ENCODE measurements around the gene COL6A2.
"Not testable (repeated sequence)": the region's sequence is repeated elsewhere in the genome, so short reads cannot be mapped to it uniquely, and the experiment has no call there.

The COL6A2 gene

GRCh38 chr21:46100426-46100825 lies 2.5 kb downstream of the COL6A2 start:
- H2AK5ac ChIP-seq (ENCODE audit: low read length, severe bottlenecking), result no peak overlapping the region
- H4K91ac ChIP-seq (ENCODE audit: low read length), result no peak overlapping the region

GRCh38 chr21:46100906-46101305 lies 3.0 kb downstream of the COL6A2 start:
- Histone ChIP-seq H3K9me3 (ENCODE audit: control insufficient read depth, low read length) (no peaks in the 10 kb centered on the region), H4K91ac (ENCODE audit: low read length) (no peak overlapping the region), H3K79me1 (replicated peaks; ENCODE audit: low read length, poor library complexity, severe bottlenecking) (peaks cover 3% of the 10 kb centered on the region), H2AFZ (ENCODE audit: low read depth, low read length) (no peak overlapping the region), H3K23ac (ENCODE audit: low read length in 2 of 2) (no peak overlapping the region), H3K14ac (ENCODE audit: low read length in 2 of 2) (no peak overlapping the region), H3K4me1 (ENCODE audit: control insufficient read depth, insufficient read depth, low read depth, low read length) (peaks cover 20% of the 10 kb centered on the region), H3K27me3 (ENCODE audit: control insufficient read depth in 1 of 2, insufficient read depth in 1 of 2, low read length in 2 of 2) (no peaks in the 10 kb centered on the region), H2BK5ac (ENCODE audit: low read depth, low read length, poor library complexity, severe bottlenecking) (no peak overlapping the region), H3K18ac (ENCODE audit: low read depth in 1 of 2, low read length in 2 of 2) (no peak overlapping the region), H2BK12ac (ENCODE audit: low read length in 2 of 2) (no peak overlapping the region), H3K4me3 (ENCODE audit: insufficient read depth in 1 of 2, low read depth in 1 of 2, low read length in 2 of 2) (peak overlapping the region in 1 of 2 experiments; percentile 80), H3K9ac (ENCODE audit: low read length) (peak overlapping the region; percentile 88), H2AK5ac (ENCODE audit: low read length, severe bottlenecking) (no peak overlapping the region), H3K4ac (ENCODE audit: low read depth in 1 of 2, low read length in 2 of 2) (no peak overlapping the region), H2BK120ac (ENCODE audit: low read depth, low read length) (no peak overlapping the region), H3K4me2 (ENCODE audit: low read length, poor library complexity, severe bottlenecking) (no peak overlapping the region), H2BK15ac (ENCODE audit: low read depth, poor library complexity, severe bottlenecking) (no peak overlapping the region), H3K27ac (ENCODE audit: low read length, poor library complexity, severe bottlenecking) (no peak overlapping the region), H3K36me3 (ENCODE audit: control insufficient read depth in 1 of 2, insufficient read depth in 2 of 2, low read depth in 1 of 2, low read length in 2 of 2) (peaks cover 9 to 62% of the 10 kb centered on the region in 2 experiments), H4K8ac (ENCODE audit: low read length) (no peak overlapping the region)
- DNase-seq, result no peak
- WGBS, result 89% methylated on average over 4 of the region's 4 CpGs

More at GRCh38 chr21:46100426-46100825, 2.5 kb downstream of the COL6A2 start:
- Histone ChIP-seq H3K4me3 (ENCODE audit: insufficient read depth in 1 of 2, low read depth in 1 of 2, low read length in 2 of 2) (peak overlapping the region in 1 of 2 experiments; percentile 80), H3K9ac (ENCODE audit: low read length) (peak overlapping the region; percentile 88), H3K4me2 (ENCODE audit: low read length, poor library complexity, severe bottlenecking) (no peak overlapping the region), H2BK120ac (ENCODE audit: low read depth, low read length) (no peak overlapping the region), H3K36me3 (ENCODE audit: control insufficient read depth in 1 of 2, insufficient read depth in 2 of 2, low read depth in 1 of 2, low read length in 2 of 2) (peaks cover 9 to 57% of the 10 kb centered on the region in 2 experiments), H4K8ac (ENCODE audit: low read length) (peak overlapping the region; percentile 4), H3K79me1 (replicated peaks; ENCODE audit: low read length, poor library complexity, severe bottlenecking) (peaks cover 3% of the 10 kb centered on the region), H2BK5ac (ENCODE audit: low read depth, low read length, poor library complexity, severe bottlenecking) (no peak overlapping the region), H3K27ac (ENCODE audit: low read length, poor library complexity, severe bottlenecking) (no peak overlapping the region), H2BK12ac (ENCODE audit: low read length in 2 of 2) (no peak overlapping the region), H3K14ac (ENCODE audit: low read length in 2 of 2) (no peak overlapping the region), H3K27me3 (ENCODE audit: control insufficient read depth in 1 of 2, insufficient read depth in 1 of 2, low read length in 2 of 2) (no peaks in the 10 kb centered on the region), H3K4ac (ENCODE audit: low read depth in 1 of 2, low read length in 2 of 2) (peak overlapping the region in 1 of 2 experiments; percentile 11), H3K9me3 (ENCODE audit: control insufficient read depth, low read length) (no peaks in the 10 kb centered on the region), H2AFZ (ENCODE audit: low read depth, low read length) (no peak overlapping the region), H3K18ac (ENCODE audit: low read depth in 1 of 2, low read length in 2 of 2) (no peak overlapping the region), H2BK15ac (ENCODE audit: low read depth, poor library complexity, severe bottlenecking) (no peak overlapping the region), H3K4me1 (ENCODE audit: control insufficient read depth, insufficient read depth, low read depth, low read length) (peaks cover 20% of the 10 kb centered on the region), H3K23ac (ENCODE audit: low read length in 2 of 2) (no peak overlapping the region)
- 55% methylated on average over 6 of the region's 7 CpGs for WGBS
- peak; percentile 76 for DNase-seq

GRCh38 chr21:46104104-46104503 lies 6.2 kb downstream of the COL6A2 start:
- Histone ChIP-seq H3K9me3 (ENCODE audit: control insufficient read depth, low read length) (no peaks in the 10 kb centered on the region), H3K4me3 (ENCODE audit: insufficient read depth in 1 of 2, low read depth in 1 of 2, low read length in 2 of 2) (peak overlapping the region in 1 of 2 experiments; percentile 80), H4K8ac (ENCODE audit: low read length) (no peak overlapping the region), H3K23ac (ENCODE audit: low read length in 2 of 2) (no peak overlapping the region), H3K27me3 (ENCODE audit: control insufficient read depth in 1 of 2, insufficient read depth in 1 of 2, low read length in 2 of 2) (no peaks in the 10 kb centered on the region), H3K27ac (ENCODE audit: low read length, poor library complexity, severe bottlenecking) (no peak overlapping the region), H4K91ac (ENCODE audit: low read length) (no peak overlapping the region), H3K18ac (ENCODE audit: low read depth in 1 of 2, low read length in 2 of 2) (no peak overlapping the region), H2BK120ac (ENCODE audit: low read depth, low read length) (no peak overlapping the region), H3K36me3 (ENCODE audit: control insufficient read depth in 1 of 2, insufficient read depth in 2 of 2, low read depth in 1 of 2, low read length in 2 of 2) (peaks cover 12 to 93% of the 10 kb centered on the region in 2 experiments), H3K14ac (ENCODE audit: low read length in 2 of 2) (no peak overlapping the region), H2BK15ac (ENCODE audit: low read depth, poor library complexity, severe bottlenecking) (no peak overlapping the region), H3K4me1 (ENCODE audit: control insufficient read depth, insufficient read depth, low read depth, low read length) (peaks cover 9% of the 10 kb centered on the region), H3K79me1 (replicated peaks; ENCODE audit: low read length, poor library complexity, severe bottlenecking) (peaks cover 5% of the 10 kb centered on the region), H3K9ac (ENCODE audit: low read length) (peak overlapping the region; percentile 88), H3K4ac (ENCODE audit: low read depth in 1 of 2, low read length in 2 of 2) (no peak overlapping the region), H2AFZ (ENCODE audit: low read depth, low read length) (no peak overlapping the region), H3K4me2 (ENCODE audit: low read length, poor library complexity, severe bottlenecking) (no peak overlapping the region), H2BK12ac (ENCODE audit: low read length in 2 of 2) (no peak overlapping the region), H2AK5ac (ENCODE audit: low read length, severe bottlenecking) (no peak overlapping the region), H2BK5ac (ENCODE audit: low read depth, low read length, poor library complexity, severe bottlenecking) (no peak overlapping the region)
- no peak for DNase-seq

GRCh38 chr21:46107376-46107775 lies 9.5 kb downstream of the COL6A2 start:
- WGBS, result 94% methylated on average over 2 of the region's 2 CpGs
- H2BK15ac ChIP-seq (ENCODE audit: low read depth, poor library complexity, severe bottlenecking); H2AK5ac ChIP-seq (ENCODE audit: low read length, severe bottlenecking); H3K23ac ChIP-seq (ENCODE audit: low read length in 2 of 2); H4K8ac ChIP-seq (ENCODE audit: low read length); H2AFZ ChIP-seq (ENCODE audit: low read depth, low read length); H3K14ac ChIP-seq (ENCODE audit: low read length in 2 of 2); H3K9me3 ChIP-seq (ENCODE audit: control insufficient read depth, low read length); H2BK120ac ChIP-seq (ENCODE audit: low read depth, low read length); H3K4ac ChIP-seq (ENCODE audit: low read depth in 1 of 2, low read length in 2 of 2); H2BK5ac ChIP-seq (ENCODE audit: low read depth, low read length, poor library complexity, severe bottlenecking); H4K91ac ChIP-seq (ENCODE audit: low read length); H3K27ac ChIP-seq (ENCODE audit: low read length, poor library complexity, severe bottlenecking); H2BK12ac ChIP-seq (ENCODE audit: low read length in 2 of 2); DNase-seq; H3K27me3 ChIP-seq (ENCODE audit: control insufficient read depth in 1 of 2, insufficient read depth in 1 of 2, low read length in 2 of 2); H3K4me2 ChIP-seq (ENCODE audit: low read length, poor library complexity, severe bottlenecking); H3K18ac ChIP-seq (ENCODE audit: low read depth in 1 of 2, low read length in 2 of 2): not testable (repeated sequence)
- H3K4me1 ChIP-seq (ENCODE audit: control insufficient read depth, insufficient read depth, low read depth, low read length), result peaks cover 11% of the 10 kb centered on the region
- peak overlapping the region in 1 of 2 experiments; percentile 80 for H3K4me3 ChIP-seq (ENCODE audit: insufficient read depth in 1 of 2, low read depth in 1 of 2, low read length in 2 of 2)
- H3K9ac ChIP-seq (ENCODE audit: low read length), result peak overlapping the region; percentile 88
- H3K36me3 ChIP-seq (ENCODE audit: control insufficient read depth in 1 of 2, insufficient read depth in 2 of 2, low read depth in 1 of 2, low read length in 2 of 2), result peaks cover 36 to 94% of the 10 kb centered on the region in 2 experiments
- H3K79me1 ChIP-seq (replicated peaks; ENCODE audit: low read length, poor library complexity, severe bottlenecking), result peaks cover 11% of the 10 kb centered on the region

Measured in mesenchymal stem cell (in vitro differentiated cells and primary cell).